Gastroesophageal sphincter (tissue), 3 donors: ENCODE measurements around the gene PIP5KL1.

Experiments
- EP300 ChIP-seq: sonication (generic); formaldehyde crosslinking; IDR thresholded peaks from one replicate; pipeline ENCODE4 v1.6.1; 2017; ENCODE audit warnings: antibody characterized with exemption, mild to moderate bottlenecking
- POLR2A ChIP-seq, 2 donors: fragments of 450-650 bp; IDR thresholded peaks; one replicate each; pipeline ENCODE4 v1.6.1; 2017; ENCODE audit warnings: antibody characterized with exemption in 2 of 2, mild to moderate bottlenecking in 2 of 2, moderate library complexity in 1 of 2
- POLR2AphosphoS5 ChIP-seq: sonication (generic); formaldehyde crosslinking; IDR thresholded peaks from one replicate; pipeline ENCODE4 v1.6.1; 2017; ENCODE audit warnings: antibody characterized with exemption
- TF ChIP-seq, protein P1 (sequence below), 4 experiments: fragments of 200-600 bp in 2 of 4; fragments of 450-650 bp in 2 of 4; sonication (generic) in 1 of 4; IDR thresholded peaks; one replicate each; pipeline ENCODE4 v1.5.1; 2017 to 2019; ENCODE audit warnings: antibody characterized with exemption in 4 of 4, mild to moderate bottlenecking in 2 of 4, moderate library complexity in 2 of 4

DNA sequence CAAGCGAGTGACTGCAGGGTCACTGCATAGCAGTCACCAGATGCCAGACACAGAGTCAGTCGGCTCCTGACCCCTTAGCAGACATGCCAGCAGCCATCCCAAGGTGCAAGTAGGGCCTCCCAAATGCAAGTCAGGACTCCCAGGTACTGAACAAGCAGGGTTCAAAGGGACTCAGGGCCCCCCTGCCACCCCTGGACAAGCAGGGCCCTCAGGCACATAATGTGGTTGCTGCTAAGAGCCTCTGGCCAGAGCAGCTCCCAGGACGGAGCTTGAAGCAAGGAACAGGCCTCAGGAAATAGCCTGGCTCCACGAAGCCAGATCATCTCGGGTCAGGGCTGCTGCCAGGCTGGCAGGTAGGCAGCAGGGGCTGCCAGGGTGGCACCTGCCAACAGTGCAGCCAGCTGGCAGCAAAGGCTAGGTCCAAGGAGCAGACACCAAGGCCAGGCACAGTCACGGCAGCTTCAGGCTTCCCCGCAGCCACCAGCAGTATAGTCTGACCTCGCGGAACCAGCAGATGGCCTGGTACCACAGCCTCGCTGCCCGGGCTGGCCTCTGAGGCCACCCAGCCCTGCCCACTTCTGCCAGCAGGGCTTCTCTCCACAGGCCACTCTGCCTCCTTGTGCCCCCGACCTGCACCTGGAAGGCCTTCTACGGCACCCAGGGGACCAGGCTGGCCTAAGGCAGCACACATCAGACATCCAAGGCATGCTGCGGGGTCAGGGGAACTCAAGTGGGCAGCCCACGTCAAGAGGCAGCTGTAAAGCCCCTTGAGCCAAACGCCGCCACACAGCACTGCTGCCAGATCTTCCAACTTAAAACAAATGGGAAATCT, 42.8 kb upstream of the PIP5KL1 start:
- TF ChIP-seq, protein P1, sequence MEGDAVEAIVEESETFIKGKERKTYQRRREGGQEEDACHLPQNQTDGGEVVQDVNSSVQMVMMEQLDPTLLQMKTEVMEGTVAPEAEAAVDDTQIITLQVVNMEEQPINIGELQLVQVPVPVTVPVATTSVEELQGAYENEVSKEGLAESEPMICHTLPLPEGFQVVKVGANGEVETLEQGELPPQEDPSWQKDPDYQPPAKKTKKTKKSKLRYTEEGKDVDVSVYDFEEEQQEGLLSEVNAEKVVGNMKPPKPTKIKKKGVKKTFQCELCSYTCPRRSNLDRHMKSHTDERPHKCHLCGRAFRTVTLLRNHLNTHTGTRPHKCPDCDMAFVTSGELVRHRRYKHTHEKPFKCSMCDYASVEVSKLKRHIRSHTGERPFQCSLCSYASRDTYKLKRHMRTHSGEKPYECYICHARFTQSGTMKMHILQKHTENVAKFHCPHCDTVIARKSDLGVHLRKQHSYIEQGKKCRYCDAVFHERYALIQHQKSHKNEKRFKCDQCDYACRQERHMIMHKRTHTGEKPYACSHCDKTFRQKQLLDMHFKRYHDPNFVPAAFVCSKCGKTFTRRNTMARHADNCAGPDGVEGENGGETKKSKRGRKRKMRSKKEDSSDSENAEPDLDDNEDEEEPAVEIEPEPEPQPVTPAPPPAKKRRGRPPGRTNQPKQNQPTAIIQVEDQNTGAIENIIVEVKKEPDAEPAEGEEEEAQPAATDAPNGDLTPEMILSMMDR (IDR thresholded peaks at IDR 0.05): peak in 1 of 4 experiments; percentile 5
- TF ChIP-seq POLR2AphosphoS5 (no peak), POLR2A (IDR thresholded peaks at IDR 0.05) (no peak), EP300 (no peak)
